ENCODE results near the gene NHERF1. TPM values are rescaled to one million over a fixed set of nuclear protein-coding genes. Genes with fewer than 3 reads are reported as not detected.

Gene NHERF1
- total and polyA plus RNA-seq, 2 of the 4 experiments (the other 2 are of a cell fraction) = 3.8 to 11.8 TPM

GRCh38 chr17:74757502-74757901 is 9.1 kb downstream of the NHERF1 start:
- POLR2A ChIA-PET (ENCODE audit: unreplicated experiment) = no interaction called here
- H3K4me2 ChIP-seq (ENCODE audit: low read depth, low read length) = no peak overlapping the region

More at GRCh38 chr17:74757502-74757901, 9.1 kb downstream of the NHERF1 start:
- H2AK5ac ChIP-seq (ENCODE audit: low read depth, low read length) = no peak overlapping the region
- no peak overlapping the region for H3K4ac ChIP-seq (ENCODE audit: low read depth, low read length)
- H3K27ac ChIP-seq (ENCODE audit: insufficient read depth, low read length) = no peak overlapping the region
- H3K23ac ChIP-seq (ENCODE audit: low read depth, low read length) = no peak overlapping the region
- no peak overlapping the region for H2BK15ac ChIP-seq (ENCODE audit: low read depth, low read length)
- peak overlapping the region; percentile 17 for H2AFZ ChIP-seq (replicated peaks; ENCODE audit: low read length, poor library complexity)
- H3K14ac ChIP-seq (replicated peaks; ENCODE audit: low read depth, low read length) = no peak overlapping the region
- peaks cover 8% of the 10 kb centered on the region for H4K20me1 ChIP-seq (ENCODE audit: insufficient read depth, low read length)
- H3K27me3 ChIP-seq (ENCODE audit: control insufficient read depth, insufficient read depth, low read length) = no peaks in the 10 kb centered on the region
- in situ Hi-C loops (cut with MboI; ENCODE audit: low sequenced_read_pairs) (no loop called here), dilution Hi-C loops (cut with HindIII; ENCODE audit: low sequenced_read_pairs, unreplicated experiment) (no loop called here), intact Hi-C loops (cut with micrococcal nuclease) (no loop called here)
- H4K91ac ChIP-seq (ENCODE audit: insufficient read depth, low read depth, low read length) = no peak overlapping the region
- peaks cover 19% of the 10 kb centered on the region; the same call in 1 of the 2 replicates for H3K4me1 ChIP-seq (ENCODE audit: control insufficient read depth, insufficient read depth, low read length)
- H3K9ac ChIP-seq (ENCODE audit: low read depth, low read length) = no peak overlapping the region
- H4K5ac ChIP-seq (ENCODE audit: low read depth, low read length) = no peak overlapping the region
- no TSS peak for BruUV-seq (replicated peaks)
- no peak overlapping the region for H2BK5ac ChIP-seq (ENCODE audit: low read depth, low read length, poor library complexity, severe bottlenecking)
- TF ChIP-seq SMC3 (IDR thresholded peaks at IDR 0.05; ENCODE audit: low read depth, low read length) = no peak
- TF ChIP-seq RAD21 (IDR thresholded peaks at IDR 0.05; ENCODE audit: low read length) = no peak
- no peak for TF ChIP-seq RFX5 (IDR thresholded peaks at IDR 0.05; ENCODE audit: low read depth, low read length)
- H2AK9ac ChIP-seq (replicated peaks; ENCODE audit: low read depth, low read length, poor library complexity) = no peak overlapping the region
- no peak overlapping the region for H2BK120ac ChIP-seq (ENCODE audit: low read depth, low read length)
- no peak for DNase-seq
- H3K79me1 ChIP-seq (ENCODE audit: low read depth in 1 of 2, low read length in 2 of 2) = peaks cover 0 to 11% of the 10 kb centered on the region in 2 experiments; a peak in 2 of 4 replicates
- no peak overlapping the region for H4K8ac ChIP-seq (ENCODE audit: low read depth in 2 of 2, low read length in 2 of 2)
- no peaks in the 10 kb centered on the region for H3K9me3 ChIP-seq (ENCODE audit: control insufficient read depth, insufficient read depth, low read length)
- 0 out of 2 replicates have a peak, but pooled peaks cover 6% of the 10 kb centered on the region for H3K9me1 ChIP-seq (ENCODE audit: insufficient read depth, low read length)
- no peak overlapping the region for H3K4me3 ChIP-seq (ENCODE audit: insufficient read depth, low read depth, low read length)
- CTCF ChIA-PET = interaction anchor here (1.1 kb wide), 1 partner anchor 108 kb away, joined by 4 read pairs; no protein-coding TSS in a partner anchor
- no peaks in the 10 kb centered on the region for H3K36me3 ChIP-seq (ENCODE audit: control insufficient read depth, insufficient read depth, low read length)
- ATAC-seq (ENCODE audit: low read depth) = no peak
- H3K18ac ChIP-seq (ENCODE audit: low read depth, low read length) = no peak overlapping the region
- WGBS, 2 experiments (ENCODE audit: extremely low coverage in 2 of 2, insufficient read length in 1 of 2) = no CpG with 5 or more reads among the region's 3 CpGs
- no peak overlapping the region for H3K56ac ChIP-seq (ENCODE audit: extremely low read depth, insufficient read depth, low read length)
- no peak overlapping the region for H2BK20ac ChIP-seq (ENCODE audit: low read depth, low read length)
